Kidney (tissue), 14 donors: ENCODE results near the gene NSD1. TPM values are rescaled to one million over a fixed set of nuclear protein-coding genes. Genes with fewer than 3 reads are reported as not detected.

ENCODE experiments used
- DNase-seq, 5 donors: peaks; one replicate each; pipeline ENCODE4 v3.0.0-alpha.2; 2013 to 2020
- FAIRE-seq: peaks from 2 replicates; lab custom pipeline; 2012; peaks lifted over from hg19 to GRCh38; lab: Jason Lieb, UNC
- H3K27ac ChIP-seq, 2 donors: one replicate each; pipeline ENCODE4 v1.7.0; 2013; ENCODE audit warnings: low read depth in 2 of 2, low read length in 2 of 2, inconsistent platforms in 1 of 2
- H3K27me3 ChIP-seq: one replicate; pipeline ENCODE4 v1.7.1; 2013; ENCODE audit warnings: low read length, inconsistent platforms; ENCODE audit not compliant: control insufficient read depth, insufficient read depth
- H3K36me3 ChIP-seq, 3 donors: one replicate each; pipeline versions ENCODE4 v1.7.0 to v1.7.1; 2013; ENCODE audit warnings: low read length in 3 of 3, control low read depth in 1 of 3, inconsistent platforms in 1 of 3; ENCODE audit not compliant: insufficient read depth in 3 of 3, control insufficient read depth in 2 of 3
- H3K4me1 ChIP-seq, 3 donors: one replicate each; pipeline versions ENCODE4 v1.7.0 to v1.7.1; 2013; ENCODE audit warnings: low read length in 3 of 3, inconsistent platforms in 1 of 3, low read depth in 1 of 3; ENCODE audit not compliant: control insufficient read depth in 2 of 3, insufficient read depth in 2 of 3
- H3K4me3 ChIP-seq, 3 donors: one replicate each; pipeline versions ENCODE4 v1.7.0 to v1.8.1; 2013; ENCODE audit warnings: low read length in 3 of 3, control low read depth in 1 of 3, inconsistent platforms in 1 of 3
- H3K9ac ChIP-seq, 3 donors: one replicate each; pipeline versions ENCODE4 v1.7.0 to v1.7.1; 2013; ENCODE audit warnings: low read length in 3 of 3, control low read depth in 1 of 3, inconsistent platforms in 1 of 3
- H3K9me3 ChIP-seq, 3 donors: one replicate each; pipeline versions ENCODE4 v1.7.0 to v1.7.1; 2013; ENCODE audit warnings: low read length in 3 of 3, control low read depth in 1 of 3, inconsistent platforms in 1 of 3; ENCODE audit not compliant: control insufficient read depth in 2 of 3, insufficient read depth in 1 of 3
- intact Hi-C: fragments of 100-400 bp; cut with DNase I; formaldehyde crosslinking; loops from one replicate; pipeline ENCODE4 v1.11.1; 2022
- polyA plus RNA-seq: library from polyadenylated mRNA; stranded (reverse); fragments of 350-450 nt; fragmentation: Illumina TruSeq; extraction: RNeasy Lipid Tissue Mini Kit (QIAGEN cat#74804); gene quantifications from one replicate; pipeline ENCODE4 v1.2.3, GENCODE V29; 2014; ENCODE audit warnings: low read depth, low replicate concordance; ENCODE audit not compliant: insufficient read depth
- total RNA-seq: library from RNA; stranded (reverse); fragmentation: NEBNext Ultra II Directional; extraction: Animal tissue kit (Norgen Biotek cat#: 25700); gene quantifications from one replicate; pipeline ENCODE4 v1.2.1, GENCODE V29; 2021
- TF ChIP-seq, protein P1 (sequence below): IDR thresholded peaks from 3 replicates; pipeline ENCODE4 v1.5.1; 2012; ENCODE audit warnings: mild to moderate bottlenecking, moderate library complexity, borderline replicate concordance; ENCODE audit not compliant: insufficient read depth; ENCODE audit errors: extremely low read depth
- donor health status: control.
- donor health status: control.
- donor health status: control.
- donor health status: control.
- donor health status: control.
- donor health status: DM: yes; HTN: yes; CAD: no.
- donor health status: Normal renal cell carcinoma (clear cell type).

The NSD1 gene
- total and polyA plus RNA-seq, 2 donors from 2014 or later = 6.0 to 99.1 TPM

GRCh38 chr5:177316005-177316404 is 182.4 kb downstream of the NSD1 start:
- peaks cover 0 to 6% (median 0%) of the 10 kb centered on the region in 3 donors for H3K4me1 ChIP-seq
- no peak overlapping the region for H3K9ac ChIP-seq
- H3K36me3 ChIP-seq = no peaks in the 10 kb centered on the region
- H3K27me3 ChIP-seq = no peaks in the 10 kb centered on the region
- DNase-seq = no peak
- H3K9me3 ChIP-seq = no peaks in the 10 kb centered on the region
- TF ChIP-seq, protein P1, sequence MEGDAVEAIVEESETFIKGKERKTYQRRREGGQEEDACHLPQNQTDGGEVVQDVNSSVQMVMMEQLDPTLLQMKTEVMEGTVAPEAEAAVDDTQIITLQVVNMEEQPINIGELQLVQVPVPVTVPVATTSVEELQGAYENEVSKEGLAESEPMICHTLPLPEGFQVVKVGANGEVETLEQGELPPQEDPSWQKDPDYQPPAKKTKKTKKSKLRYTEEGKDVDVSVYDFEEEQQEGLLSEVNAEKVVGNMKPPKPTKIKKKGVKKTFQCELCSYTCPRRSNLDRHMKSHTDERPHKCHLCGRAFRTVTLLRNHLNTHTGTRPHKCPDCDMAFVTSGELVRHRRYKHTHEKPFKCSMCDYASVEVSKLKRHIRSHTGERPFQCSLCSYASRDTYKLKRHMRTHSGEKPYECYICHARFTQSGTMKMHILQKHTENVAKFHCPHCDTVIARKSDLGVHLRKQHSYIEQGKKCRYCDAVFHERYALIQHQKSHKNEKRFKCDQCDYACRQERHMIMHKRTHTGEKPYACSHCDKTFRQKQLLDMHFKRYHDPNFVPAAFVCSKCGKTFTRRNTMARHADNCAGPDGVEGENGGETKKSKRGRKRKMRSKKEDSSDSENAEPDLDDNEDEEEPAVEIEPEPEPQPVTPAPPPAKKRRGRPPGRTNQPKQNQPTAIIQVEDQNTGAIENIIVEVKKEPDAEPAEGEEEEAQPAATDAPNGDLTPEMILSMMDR = no peak
- FAIRE-seq = no peak
- no peak overlapping the region for H3K27ac ChIP-seq
- intact Hi-C loops = no loop called here
- no peak overlapping the region for H3K4me3 ChIP-seq

GRCh38 chr5:177317959-177318377 is 184.4 kb downstream of the NSD1 start:
- Histone ChIP-seq H3K27me3 (no peaks in the 10 kb centered on the region), H3K9me3 (no peaks in the 10 kb centered on the region), H3K36me3 (no peaks in the 10 kb centered on the region), H3K4me3 (no peak overlapping the region), H3K27ac (no peak overlapping the region), H3K9ac (no peak overlapping the region), H3K4me1 (no peaks in the 10 kb centered on the region)
- FAIRE-seq (peak; percentile 68), DNase-seq (peak; percentile 77 to 85 (median 81))
- intact Hi-C loops = no loop called here
- TF ChIP-seq, protein P1 = peak; percentile 86

- Histone ChIP-seq H3K27me3 (no peaks in the 10 kb centered on the region), H3K9me3 (no peaks in the 10 kb centered on the region), H3K36me3 (no peaks in the 10 kb centered on the region), H3K4me3 (no peak overlapping the region), H3K27ac (no peak overlapping the region), H3K9ac (no peak overlapping the region), H3K4me1 (no peaks in the 10 kb centered on the region)
- DNase-seq = peak in 1 of 5 donors; percentile 59
- intact Hi-C loops = no loop called here
- no peak for FAIRE-seq
- TF ChIP-seq, protein P1 = no peak
These were observed 186.5 kb downstream of the NSD1 start for GRCh38 chr5:177319913-177320588.
